GM19455 (cell line): ENCODE measurements around the gene PDE4D.

Experiments used
- ATAC-seq: cut with Tn5 transposase; IDR thresholded peaks from one replicate; pipeline ENCODE4 v1.9.1; 2021; ENCODE audit not compliant: unreplicated experiment

PDE4D gene

GRCh38 chr5:59893429-59894227 lies at the start of gene PDE4D:
Gene PDE4D, minus strand, starts transcription at chr5:59893726.
- ATAC-seq, result no peak

DNA sequence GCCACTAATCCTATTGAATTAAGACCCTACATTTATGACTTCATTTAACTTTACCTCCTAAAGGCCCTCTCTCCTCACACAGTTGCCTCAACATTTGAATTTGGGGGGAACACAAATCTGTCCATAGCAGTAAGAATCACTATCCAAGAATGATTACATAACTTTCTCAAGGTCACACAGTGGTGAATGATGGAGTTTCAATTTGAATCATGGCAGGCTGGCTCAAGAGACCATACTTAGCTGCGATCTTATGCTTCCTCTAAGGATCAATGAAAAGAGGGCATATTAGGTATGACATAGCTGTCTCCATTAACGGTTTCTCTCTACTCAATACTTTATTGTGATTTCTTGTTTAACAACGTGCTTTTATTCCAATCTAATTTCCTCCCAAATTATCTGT lies 44.1 kb upstream of the PDE4D start:
- no peak for ATAC-seq

DNA sequence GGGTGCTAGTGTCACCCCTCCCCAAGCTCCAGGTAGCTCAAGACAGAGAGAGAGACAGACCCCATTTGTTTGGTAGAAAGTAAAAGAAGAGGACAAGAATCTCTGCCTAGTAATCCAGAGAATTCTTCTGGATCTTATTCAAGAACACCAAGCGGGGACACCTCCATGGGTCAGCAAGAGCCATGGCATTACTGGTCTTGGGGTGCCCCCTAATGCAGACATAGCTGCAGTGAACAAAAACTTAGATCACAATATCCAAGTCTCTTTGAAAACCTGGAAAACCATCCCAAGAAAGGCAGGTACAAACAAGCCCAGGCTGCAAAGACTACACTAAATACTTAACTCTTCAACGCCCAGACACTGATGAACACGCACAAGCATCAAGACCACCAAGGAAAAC lies 29.9 kb upstream of the PDE4D start:
- ATAC-seq, result no peak

GRCh38 chr5:59922220-59922619 lies 28.7 kb upstream of the PDE4D start:
- no peak for ATAC-seq

DNA sequence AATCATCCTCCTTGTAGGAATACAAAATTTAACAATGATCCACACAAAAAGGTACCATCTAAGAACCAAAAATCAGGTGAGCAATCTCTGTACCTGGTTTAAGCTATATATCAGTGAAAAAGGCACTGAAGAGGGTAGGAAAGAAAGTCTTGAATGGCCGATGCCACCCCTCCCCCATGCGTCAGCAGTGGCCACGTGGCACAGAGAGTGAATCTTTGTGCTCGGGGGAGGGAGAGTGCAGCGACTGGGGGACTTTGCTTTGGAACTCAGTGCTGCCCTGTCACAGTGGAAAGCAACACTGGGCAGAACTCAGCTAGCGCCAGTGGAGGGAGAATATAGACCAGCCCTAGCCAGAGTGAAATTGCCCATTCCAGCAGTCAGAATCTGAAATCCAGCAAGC lies 28.3 kb upstream of the PDE4D start:
- no peak for ATAC-seq

DNA sequence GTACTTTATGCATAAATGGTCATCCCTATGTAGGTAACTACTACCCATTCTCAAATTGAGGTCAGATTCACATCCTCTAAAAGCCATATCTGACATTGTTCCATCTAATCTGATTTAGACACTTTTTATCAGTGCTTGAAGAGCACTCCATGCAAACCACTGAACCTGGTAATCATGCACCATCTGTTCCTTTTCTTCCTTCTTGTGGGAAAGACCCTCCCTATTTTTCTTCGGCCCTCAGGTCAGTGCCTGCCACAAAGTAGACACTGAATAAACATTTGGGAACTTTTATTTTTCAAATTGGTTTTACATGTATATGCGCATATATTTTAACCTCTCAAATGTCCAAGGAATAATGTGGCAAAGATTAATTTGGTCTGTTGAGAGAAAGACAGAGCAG lies 26.0 kb upstream of the PDE4D start:
- ATAC-seq, result no peak

DNA sequence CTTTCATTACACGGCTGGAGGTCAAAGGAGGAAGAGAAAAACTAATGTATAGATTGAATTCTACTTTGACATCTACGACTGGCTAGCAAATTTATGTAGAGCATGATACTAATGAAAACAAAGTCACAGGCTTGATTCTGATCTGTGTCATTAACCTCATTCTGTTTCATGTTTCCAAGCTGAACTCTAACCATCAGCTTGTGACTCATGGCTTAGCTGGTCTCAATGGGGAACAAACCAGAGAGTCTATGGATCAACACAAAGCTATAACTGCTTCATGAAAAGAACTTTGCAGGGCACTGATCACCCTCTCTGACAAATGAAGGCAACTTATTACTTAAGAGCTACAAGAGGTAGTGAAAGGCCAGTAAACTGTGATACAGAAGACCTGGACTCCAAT lies 23.6 kb upstream of the PDE4D start:
- no peak for ATAC-seq

DNA sequence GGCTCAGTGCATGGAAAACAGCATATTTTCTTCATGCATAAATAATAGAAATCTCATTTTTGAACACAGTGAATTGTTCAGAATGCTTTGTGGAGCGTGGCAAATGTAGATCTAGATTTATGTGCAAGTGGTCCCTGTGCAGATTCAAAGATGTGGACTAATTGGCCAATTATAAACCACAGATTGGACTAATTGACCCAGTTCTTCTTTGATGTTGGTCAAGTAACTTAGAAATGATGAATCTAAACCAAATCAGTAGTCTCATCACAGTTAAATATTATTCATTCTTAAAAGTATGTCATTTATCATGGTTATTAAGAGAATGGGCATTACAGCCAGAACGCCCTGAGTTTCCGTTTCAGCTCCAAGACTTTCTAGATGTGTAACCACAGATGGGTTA lies 11.7 kb upstream of the PDE4D start:
- ATAC-seq, result no peak

- no peak for ATAC-seq
These were observed 3.5 kb upstream of the PDE4D start for GRCh38 chr5:59897075-59897474.

DNA sequence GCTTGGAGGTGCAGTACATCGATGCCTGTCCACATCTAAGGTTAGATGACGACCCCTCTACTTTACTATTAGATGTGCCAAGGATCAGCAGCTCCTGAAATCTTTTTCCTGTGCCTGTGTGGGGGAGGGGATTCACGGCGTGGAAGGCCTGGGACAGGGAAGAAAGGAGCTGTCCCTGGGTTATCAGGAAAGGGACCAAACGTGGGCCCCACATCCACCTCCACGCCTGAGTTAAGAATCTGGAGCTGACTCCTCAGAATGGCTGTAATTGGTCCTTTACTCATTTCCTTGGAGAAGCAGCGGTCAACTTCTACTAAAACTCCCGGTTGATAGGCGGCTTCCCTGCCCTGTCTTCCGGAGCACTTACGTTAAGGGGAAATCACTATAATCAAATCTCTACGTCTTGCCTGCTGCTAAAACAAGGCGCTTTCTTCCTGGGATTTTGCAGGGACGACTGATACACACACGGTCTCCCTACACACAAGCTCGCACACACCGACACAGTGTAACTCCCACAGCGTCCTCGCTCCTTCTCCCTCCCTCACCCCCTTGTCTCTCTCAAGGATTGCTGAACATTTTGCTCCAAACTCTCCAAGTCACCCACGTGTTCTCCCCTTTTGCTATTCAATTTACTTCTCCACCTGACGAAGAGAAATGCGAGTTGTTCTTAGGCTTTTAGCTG lies 1.4 kb downstream of the PDE4D start:
- ATAC-seq, result no peak

GRCh38 chr5:59887274-59887673 lies 6.3 kb downstream of the PDE4D start:
- ATAC-seq, result no peak

GRCh38 chr5:59874675-59875074 lies 18.9 kb downstream of the PDE4D start:
- no peak for ATAC-seq

DNA sequence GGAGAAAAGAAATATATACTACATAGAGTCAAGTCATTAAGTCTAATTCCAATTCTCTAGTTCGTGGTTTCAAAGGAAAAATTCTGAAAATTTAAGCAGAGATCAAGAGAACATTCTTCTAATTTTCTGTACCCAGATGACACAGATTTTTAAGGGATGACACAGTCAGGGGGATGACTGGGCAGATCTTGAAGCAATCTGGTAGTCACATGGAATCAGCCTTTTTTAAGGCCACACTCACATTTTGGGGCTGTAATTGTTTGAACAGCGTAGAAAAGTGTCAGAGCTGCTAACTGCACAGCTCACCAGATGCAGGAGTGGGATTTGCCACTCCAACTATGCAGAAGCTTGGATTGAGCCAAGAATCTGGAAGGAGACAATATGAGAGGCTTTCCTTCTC lies 20.4 kb downstream of the PDE4D start:
- no peak for ATAC-seq

DNA sequence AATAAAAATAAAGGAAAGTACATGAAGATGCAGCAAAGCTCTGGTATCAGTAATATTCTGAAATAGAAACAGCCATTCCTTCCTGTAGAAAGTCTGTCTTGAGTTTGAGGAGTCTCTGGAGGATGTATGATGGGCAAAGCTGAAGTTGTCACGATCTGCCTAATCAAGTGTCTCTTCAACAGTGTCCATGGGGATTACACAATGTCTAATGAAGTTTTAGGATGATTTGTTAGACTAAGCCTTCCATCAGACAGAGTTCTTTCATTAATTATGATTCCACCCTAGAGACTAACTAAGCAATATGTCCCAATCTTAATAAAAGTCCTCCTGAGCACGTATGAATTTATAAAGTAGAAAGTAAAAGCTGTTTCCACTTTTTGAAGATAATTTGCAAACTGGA lies 26.9 kb downstream of the PDE4D start:
- no peak for ATAC-seq

DNA sequence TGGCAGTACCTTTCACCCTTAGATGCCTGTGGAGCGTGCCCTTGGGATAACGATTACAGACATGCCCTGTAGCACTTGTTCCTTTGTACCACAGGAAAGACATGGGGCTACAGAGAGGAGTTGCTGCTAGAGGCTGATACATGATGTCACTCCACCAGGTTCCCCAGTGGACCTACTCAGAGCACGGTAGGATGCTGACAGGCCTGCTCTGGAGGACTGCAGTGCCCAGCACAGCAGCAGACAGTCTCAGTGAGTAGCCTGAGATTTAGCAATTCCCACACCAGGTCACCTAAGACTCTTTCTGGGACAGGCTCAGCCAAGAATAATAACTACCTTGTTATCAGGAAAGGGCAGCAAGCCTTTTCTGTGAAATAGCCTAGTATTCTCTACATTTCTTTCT lies 28.8 kb downstream of the PDE4D start:
- no peak for ATAC-seq

GRCh38 chr5:59863777-59864176 lies 29.7 kb downstream of the PDE4D start:
- ATAC-seq, result no peak

GRCh38 chr5:59856358-59856757 lies 37.2 kb downstream of the PDE4D start:
- ATAC-seq, result no peak

DNA sequence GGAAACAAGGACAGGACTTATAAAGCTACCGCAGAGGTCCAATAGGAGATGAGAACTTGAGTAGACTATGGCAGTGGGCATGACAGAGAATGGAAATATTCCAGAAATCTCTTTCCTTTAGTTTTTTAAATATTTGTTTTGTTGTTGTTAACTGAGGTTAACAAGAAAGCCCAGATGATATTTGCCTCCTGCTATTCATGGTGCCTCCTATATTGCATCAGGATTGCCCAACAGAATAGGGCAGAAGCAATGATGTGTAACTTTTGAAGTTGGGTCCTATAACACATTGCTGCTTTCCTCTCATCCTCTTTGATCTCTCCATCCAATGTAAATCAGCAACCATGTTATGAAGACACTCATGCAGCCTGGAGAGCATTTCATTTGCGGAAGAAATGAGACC lies 42.8 kb downstream of the PDE4D start:
- ATAC-seq, result no peak

GRCh38 chr5:59847586-59847985 lies 45.9 kb downstream of the PDE4D start:
- ATAC-seq, result no peak

DNA sequence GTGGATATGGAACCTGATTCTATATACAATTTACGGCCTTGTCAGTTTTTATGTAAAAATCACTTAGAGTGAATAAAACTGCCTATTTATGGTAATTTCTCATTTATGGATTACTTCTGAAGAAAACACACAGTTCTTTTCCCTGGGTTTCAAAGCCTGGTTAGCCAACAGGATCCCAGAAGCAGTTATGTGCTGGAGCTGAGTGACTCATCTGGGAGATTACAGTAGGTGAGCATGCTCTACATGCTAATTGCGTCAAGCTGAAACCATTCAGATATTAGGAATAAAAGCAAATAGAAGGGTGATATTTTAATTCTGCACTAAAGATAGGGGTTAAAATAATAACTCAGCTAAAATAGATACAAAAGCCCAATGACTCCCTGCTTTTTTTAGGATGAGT lies 47.8 kb downstream of the PDE4D start:
- ATAC-seq, result no peak

DNA sequence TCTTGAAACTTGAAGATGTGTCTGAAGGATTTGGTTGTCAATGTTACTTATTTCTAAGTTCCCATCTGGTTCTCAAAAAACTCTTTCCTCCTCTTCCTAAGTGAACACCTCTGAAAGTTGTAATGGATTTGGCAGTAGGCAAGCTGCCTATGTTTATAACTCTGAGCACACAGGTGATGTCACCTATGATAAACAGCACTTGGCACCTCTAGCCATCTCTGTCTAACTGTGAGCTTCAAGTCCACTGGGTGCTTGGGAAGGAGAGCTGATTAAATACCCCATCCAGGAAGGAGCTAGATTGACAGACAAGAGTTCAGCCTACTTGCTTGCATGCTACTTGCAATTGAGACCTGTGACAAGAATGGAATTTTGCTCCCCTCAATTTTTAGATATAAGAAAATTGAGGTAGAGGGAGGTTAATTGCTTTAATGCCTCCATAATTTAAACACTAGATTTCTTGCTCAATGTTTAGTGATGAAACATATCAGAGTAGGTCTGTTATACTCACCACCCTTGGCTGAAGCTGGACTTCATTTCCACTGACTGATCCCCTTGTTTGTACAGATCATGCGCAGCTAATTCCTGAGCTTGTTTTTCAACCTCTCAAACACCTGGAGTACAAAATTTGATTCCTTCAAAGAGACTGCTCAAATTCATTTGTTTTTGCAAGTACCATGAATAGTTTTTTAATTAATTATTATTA lies 49.9 kb downstream of the PDE4D start:
- ATAC-seq, result no peak

GRCh38 chr5:59842999-59843398 lies 50.5 kb downstream of the PDE4D start:
- ATAC-seq, result no peak
